GM04503 (cell line): Measurements from ENCODE around the gene TRIM54.

ENCODE experiments used
- DNase-seq: peaks from one replicate; pipeline ENCODE4 v3.0.0-alpha.2; 2012; ENCODE audit warnings: low read depth

Gene TRIM54

DNA sequence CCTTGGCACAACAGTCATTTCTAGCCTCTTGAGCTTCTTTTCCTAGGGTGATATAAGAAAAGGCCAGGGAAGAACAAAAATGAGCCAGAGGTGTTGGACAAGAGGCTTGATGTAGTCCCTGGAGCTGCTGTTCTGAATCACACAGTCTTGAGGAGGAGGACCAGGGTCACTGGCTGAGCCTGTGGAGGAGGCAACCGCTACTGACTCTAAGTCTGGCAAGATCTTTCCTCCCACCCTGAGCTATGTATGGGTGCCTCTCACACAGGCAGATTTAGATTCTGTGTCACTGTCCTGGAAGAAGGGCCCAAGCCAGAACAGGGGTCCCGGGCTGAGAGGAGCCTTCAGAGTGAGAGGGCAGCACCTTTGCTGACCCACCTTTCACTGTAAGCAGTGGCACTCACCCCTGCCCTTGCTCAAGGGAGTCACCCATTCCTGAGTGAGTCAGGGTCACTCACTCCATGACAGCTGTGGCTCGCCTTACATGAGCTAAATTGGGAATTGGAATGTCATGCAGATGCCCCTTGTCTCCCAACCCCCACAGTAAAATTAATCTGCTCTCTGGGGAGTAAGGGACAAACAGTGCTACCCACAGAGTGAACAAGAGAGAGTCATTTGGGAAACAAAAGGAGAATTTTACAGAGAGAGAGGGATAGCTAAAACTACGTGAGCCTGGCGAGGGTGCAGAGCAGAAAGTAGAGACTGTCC, at the start of gene TRIM54:
TSS of gene TRIM54 (plus strand) at position 575 of the 705 bp plus-strand sequence. CDS start 303 bp downstream, outside the sequence.
- DNase-seq: no peak

DNA sequence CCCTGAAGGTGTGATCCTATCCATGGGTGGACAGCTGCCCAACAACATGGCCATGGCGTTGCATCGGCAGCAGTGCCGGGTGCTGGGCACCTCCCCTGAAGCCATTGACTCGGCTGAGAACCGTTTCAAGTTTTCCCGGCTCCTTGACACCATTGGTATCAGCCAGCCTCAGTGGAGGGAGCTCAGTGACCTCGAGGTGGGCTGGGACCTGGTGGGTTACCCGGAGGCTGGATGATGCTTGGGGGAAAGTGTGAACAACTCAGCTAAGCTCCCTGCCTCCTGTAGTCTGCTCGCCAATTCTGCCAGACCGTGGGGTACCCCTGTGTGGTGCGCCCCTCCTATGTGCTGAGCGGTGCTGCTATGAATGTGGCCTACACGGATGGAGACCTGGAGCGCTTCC, 48.9 kb upstream of the TRIM54 start:
- no peak for DNase-seq

- DNase-seq: no peak
These were observed 46.1 kb upstream of the TRIM54 start for GRCh38 chr2:27236136-27236535.

GRCh38 chr2:27236626-27237025, 45.6 kb upstream of the TRIM54 start:
- DNase-seq: no peak

DNA sequence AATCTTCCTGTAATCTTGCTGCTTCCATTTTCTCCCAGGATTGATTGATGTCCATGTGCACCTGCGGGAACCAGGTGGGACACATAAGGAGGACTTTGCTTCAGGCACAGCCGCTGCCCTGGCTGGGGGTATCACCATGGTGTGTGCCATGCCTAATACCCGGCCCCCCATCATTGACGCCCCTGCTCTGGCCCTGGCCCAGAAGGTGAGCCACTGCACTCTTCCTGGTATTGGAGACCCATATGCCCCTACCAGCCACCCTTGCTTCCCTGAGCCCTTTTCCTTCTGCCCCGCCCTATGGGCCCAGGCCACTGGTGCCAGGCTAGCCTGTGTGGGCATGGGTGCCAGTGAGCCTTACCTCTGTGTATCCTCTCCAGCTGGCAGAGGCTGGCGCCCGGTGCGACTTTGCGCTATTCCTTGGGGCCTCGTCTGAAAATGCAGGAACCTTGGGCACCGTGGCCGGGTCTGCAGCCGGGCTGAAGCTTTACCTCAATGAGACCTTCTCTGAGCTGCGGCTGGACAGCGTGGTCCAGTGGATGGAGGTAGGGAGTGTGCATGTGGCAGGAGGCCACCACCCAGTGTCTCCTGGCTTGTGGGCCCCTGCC, 44.8 kb upstream of the TRIM54 start:
- DNase-seq: no peak

DNA sequence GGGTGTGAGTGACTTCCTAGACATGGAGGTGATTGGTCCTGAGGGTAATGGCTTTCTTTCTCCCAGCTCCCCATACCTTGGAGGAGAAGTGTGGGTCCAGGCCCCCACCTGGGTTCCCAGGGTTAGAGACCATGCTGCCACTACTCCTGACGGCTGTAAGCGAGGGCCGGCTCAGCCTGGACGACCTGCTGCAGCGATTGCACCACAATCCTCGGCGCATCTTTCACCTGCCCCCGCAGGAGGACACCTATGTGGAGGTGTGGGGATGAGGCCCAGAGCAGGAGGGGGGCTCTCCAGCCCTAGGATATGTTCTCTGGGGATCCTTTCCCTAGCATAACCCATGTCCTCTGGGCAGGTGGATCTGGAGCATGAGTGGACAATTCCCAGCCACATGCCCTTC, 43.3 kb upstream of the TRIM54 start:
- DNase-seq: no peak

GRCh38 chr2:27240406-27240805, 41.8 kb upstream of the TRIM54 start:
- no peak for DNase-seq

GRCh38 chr2:27241761-27242613, 40.2 kb upstream of the TRIM54 start:
- DNase-seq: no peak

DNA sequence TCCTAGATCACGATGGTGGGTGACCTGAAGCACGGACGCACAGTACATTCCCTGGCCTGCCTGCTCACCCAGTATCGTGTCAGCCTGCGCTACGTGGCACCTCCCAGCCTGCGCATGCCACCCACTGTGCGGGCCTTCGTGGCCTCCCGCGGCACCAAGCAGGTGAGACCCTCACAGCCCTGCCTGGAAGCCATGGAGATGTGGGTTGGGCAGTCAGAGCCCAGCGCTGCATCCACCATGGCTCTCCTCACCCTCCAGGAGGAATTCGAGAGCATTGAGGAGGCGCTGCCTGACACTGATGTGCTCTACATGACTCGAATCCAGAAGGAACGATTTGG, 39.6 kb upstream of the TRIM54 start:
- DNase-seq: no peak

- DNase-seq: no peak
These were observed 38.7 kb upstream of the TRIM54 start for GRCh38 chr2:27243391-27244130.

DNA sequence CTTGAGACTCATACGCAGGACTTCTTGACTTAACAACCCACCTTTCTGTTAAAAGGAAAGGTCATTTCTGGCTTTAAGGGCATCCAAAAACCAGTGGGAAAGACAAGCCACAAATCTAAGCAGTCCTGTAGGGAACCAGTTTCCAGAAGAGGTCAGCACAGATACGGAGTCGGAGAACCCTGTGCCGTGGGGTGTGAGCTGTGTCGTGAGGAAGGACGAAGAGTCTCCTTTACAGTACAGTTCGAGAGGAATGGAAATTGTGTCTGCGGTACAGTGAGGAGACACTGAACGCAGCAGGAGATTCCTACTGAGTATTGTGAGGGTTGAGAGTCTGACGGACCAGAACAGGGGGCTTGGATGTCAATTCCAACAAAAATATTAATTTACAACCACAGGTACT, 37.1 kb upstream of the TRIM54 start:
- no peak for DNase-seq

DNA sequence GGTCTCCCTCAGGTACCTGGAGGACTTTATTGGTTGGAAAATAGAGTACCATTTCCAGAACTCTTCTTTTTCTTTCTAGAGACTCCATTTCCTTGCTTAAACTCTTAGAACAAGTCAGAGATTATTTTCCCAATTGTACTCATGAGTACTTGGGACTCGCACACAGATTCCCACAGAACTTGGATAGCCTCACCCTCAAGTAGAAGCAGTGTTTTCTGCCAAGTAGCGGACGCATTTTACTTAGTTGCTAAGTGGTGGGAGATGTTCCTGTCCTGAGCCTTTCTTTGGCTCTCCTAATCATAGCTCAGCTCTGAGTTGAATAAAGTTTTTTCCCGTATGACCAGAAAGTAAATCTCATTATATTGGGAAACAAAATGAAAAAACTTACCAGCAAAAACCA, 36.6 kb upstream of the TRIM54 start:
- no peak for DNase-seq

DNA sequence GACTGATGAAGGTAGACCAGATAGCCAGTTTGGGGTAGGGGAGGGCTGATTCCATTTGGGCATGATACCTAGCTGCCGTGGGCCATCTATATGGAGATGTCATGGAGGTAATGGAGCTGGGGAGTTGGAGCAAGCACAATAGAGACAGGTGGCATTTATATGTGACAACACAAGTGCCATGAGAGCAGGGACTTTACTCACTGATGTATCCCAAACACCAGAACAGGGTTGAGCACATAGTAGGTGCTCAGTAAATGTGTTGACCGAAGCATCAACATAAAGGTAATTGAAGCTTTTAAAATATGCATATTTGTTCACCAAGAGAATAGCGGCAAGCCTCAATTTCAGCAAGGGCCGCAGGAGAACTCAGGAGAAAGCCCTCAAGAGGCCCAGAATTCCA, 34.3 kb upstream of the TRIM54 start:
- DNase-seq: no peak

GRCh38 chr2:27249159-27249890, 32.9 kb upstream of the TRIM54 start:
- DNase-seq: no peak

DNA sequence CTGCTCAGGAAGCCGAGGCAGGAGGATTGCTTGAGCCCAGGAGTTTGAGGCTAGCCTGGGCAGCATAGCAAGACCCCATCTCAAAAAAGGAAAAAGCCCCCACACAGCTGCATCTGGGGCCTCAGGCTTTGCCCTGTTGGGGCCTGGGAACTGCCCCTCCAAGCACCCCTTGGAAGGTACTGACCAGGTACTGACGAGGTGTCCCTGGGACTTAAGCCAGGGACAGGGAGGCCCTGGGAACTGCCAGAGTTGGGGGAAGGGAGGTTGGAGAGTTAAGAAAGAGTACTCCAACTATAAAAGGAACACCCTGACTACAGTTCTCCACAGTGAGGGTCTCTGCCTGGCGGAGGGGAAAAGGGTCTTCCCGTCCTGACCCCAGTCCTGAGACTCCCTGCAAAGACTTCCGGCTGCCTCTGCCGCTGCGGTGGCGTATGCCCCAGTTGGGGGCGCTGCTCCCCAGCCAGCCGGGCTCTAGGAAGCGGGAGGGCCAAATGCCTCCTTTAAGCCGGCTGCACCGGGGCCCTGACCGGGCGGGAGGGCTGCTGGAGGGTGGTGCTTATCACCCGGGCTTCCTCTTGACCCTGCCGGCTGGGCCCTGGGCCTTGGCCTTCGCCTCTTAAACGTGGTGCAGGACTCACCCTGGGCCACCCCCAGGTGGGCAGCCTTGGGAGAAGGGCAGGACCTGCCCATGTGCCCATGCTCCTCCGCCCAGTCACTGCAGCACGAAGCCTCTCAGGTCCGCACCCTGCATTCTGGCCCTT, 32.2 kb upstream of the TRIM54 start:
- DNase-seq: no peak

- no peak for DNase-seq
These were observed 31.4 kb upstream of the TRIM54 start for GRCh38 chr2:27250652-27251379.

DNA sequence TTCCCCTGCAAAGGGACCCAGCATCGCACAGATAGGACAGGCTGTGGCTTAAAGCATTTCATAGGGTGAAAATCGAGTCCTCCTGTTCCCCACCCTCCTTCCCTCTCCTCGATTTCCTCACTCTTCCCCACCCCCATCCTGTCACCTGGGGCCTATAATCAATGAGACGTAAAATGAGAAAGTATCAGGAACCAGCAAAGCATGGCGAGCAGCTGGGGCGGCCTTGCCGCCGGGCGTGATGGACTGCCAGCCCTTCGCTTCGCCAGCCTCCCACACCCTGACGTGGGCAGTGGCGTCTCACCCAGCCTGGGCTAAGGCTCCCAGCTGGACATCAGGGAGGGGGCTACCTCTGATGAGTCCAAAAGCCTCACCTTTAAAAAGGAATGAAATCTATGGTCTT, 30.5 kb upstream of the TRIM54 start:
- DNase-seq: no peak

DNA sequence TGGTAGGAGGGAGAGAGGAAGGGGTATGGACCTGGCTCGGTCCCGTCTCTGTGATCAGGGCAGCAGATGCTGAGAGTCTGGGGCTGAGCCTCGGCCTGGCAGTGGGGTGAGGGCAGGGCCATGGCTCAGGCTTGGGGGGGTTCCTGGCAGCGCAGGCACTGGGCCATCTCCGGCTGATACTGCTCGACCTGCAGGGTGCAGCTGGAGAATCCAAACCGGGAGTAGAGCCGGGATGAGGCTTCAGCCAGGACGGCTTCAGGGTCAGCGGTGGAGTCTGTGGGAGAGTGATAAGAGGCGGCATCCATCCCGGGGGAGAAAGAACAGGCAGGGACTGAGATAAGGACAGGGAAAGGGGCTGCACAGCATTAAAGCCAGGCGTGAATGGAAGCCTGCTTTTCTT, 27.0 kb upstream of the TRIM54 start:
- DNase-seq: no peak

GRCh38 chr2:27255660-27256059, 26.6 kb upstream of the TRIM54 start:
- peak; percentile 11 for DNase-seq

DNA sequence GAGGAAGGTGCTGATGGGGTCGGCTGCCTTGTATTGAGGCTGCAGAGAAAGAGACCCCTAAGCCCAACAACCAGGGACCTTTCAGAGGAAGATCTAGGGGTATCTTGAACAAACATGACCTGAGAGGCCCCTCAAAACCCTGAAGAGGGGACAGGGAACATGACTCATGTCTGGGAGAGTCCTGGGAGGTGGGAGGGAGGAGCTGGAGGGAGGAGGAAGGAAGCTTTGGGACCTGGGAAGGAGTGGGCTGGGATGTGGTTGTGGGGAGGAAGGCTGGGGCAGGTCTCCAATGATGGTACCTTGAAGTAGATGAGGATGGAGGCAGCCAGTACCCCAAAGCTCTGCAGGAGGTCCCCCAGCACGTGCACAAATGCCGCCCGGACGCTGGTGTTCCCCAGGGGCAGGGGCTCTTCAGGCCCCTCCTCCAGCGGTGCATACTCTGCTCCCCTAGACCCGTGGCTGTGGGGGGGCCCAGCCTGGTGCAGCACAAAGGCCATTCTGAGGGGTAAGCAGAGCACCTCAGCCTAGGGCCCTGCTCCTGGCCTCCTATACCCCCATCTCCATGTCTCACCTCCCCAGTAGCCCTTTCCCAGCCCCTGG, 25.3 kb upstream of the TRIM54 start:
- no peak for DNase-seq
